KMS-11 (cell line): ENCODE measurements around the gene RCL1.

Source experiments
- H2AFZ ChIP-seq: fragments of 200-600 bp; sonication (generic); 2 replicates; pipeline ENCODE4 v1.6.1; 2016; ENCODE audit warnings: antibody characterized with exemption, mixed run types, low read depth
- H3K27ac ChIP-seq: fragments of 200-600 bp; sonication (generic); 2 replicates; pipeline ENCODE4 v1.6.1; 2016; ENCODE audit warnings: mild to moderate bottlenecking, mixed run types
- H3K27me3 ChIP-seq: fragments of 200-600 bp; sonication (generic); 2 replicates; pipeline ENCODE4 v1.6.1; 2017; ENCODE audit warnings: mild to moderate bottlenecking, low read depth, mixed run types, moderate library complexity; ENCODE audit not compliant: insufficient read depth
- H3K36me3 ChIP-seq: fragments of 200-600 bp; sonication (generic); 2 replicates; pipeline ENCODE4 v1.6.1; 2017; ENCODE audit warnings: mild to moderate bottlenecking, mixed run types; ENCODE audit not compliant: insufficient read depth
- H3K4me1 ChIP-seq: fragments of 200-600 bp; sonication (generic); 2 replicates; pipeline ENCODE4 v1.6.1; 2016; ENCODE audit warnings: mild to moderate bottlenecking, low read depth, mixed run types; ENCODE audit not compliant: poor library complexity, severe bottlenecking
- H3K4me2 ChIP-seq: fragments of 200-600 bp; sonication (generic); 2 replicates; pipeline ENCODE4 v1.7.0; 2016; ENCODE audit warnings: mild to moderate bottlenecking, mixed run types
- H3K4me3 ChIP-seq: fragments of 200-600 bp; sonication (generic); IDR thresholded peaks from 2 replicates; pipeline ENCODE4 v1.6.1; 2017; ENCODE audit warnings: low read depth, low read length, mixed read lengths; ENCODE audit not compliant: insufficient read depth
- H3K79me2 ChIP-seq: fragments of 200-600 bp; sonication (generic); 2 replicates; pipeline ENCODE4 v1.6.1; 2016; ENCODE audit warnings: low read depth, mixed run types; ENCODE audit not compliant: insufficient read depth
- H3K9ac ChIP-seq: fragments of 200-600 bp; sonication (generic); 2 replicates; pipeline ENCODE4 v1.6.1; 2016; ENCODE audit warnings: mild to moderate bottlenecking, mixed run types
- H4K20me1 ChIP-seq: fragments of 200-600 bp; sonication (generic); 2 replicates; pipeline ENCODE4 v1.6.1; 2016; ENCODE audit warnings: mild to moderate bottlenecking, mixed run types; ENCODE audit not compliant: insufficient read depth
- CTCF ChIP-seq: fragments of 200-600 bp; sonication (generic); conservative IDR thresholded peaks from 2 replicates; pipeline ENCODE4 v1.6.1; 2017; ENCODE audit warnings: low read depth, mild to moderate bottlenecking, antibody characterized with exemption, low read length, moderate library complexity, mixed read lengths

Gene RCL1

GRCh38 chr9:4812858-4813257 lies 20.1 kb downstream of the RCL1 start:
- no peak for TF ChIP-seq CTCF
- no peak overlapping the region for H3K27ac ChIP-seq
- peaks cover 3% of the 10 kb centered on the region; the same call in 1 of the 2 replicates for H4K20me1 ChIP-seq
- no peaks in the 10 kb centered on the region for H3K36me3 ChIP-seq
- H3K79me2 ChIP-seq: peaks cover 88% of the 10 kb centered on the region
- no peaks in the 10 kb centered on the region for H3K27me3 ChIP-seq
- peaks cover 20% of the 10 kb centered on the region for H3K4me1 ChIP-seq
- H3K4me2 ChIP-seq: no peak overlapping the region
- no peak overlapping the region for H2AFZ ChIP-seq
- H3K4me3 ChIP-seq: no peak overlapping the region
- H3K9ac ChIP-seq: no peak overlapping the region

GRCh38 chr9:4814913-4815312 lies 22.2 kb downstream of the RCL1 start:
- H3K27me3 ChIP-seq: no peaks in the 10 kb centered on the region
- no peak overlapping the region for H3K9ac ChIP-seq
- no peak overlapping the region for H2AFZ ChIP-seq
- H3K36me3 ChIP-seq: no peaks in the 10 kb centered on the region
- H3K27ac ChIP-seq: 0 out of 2 replicates have a peak overlapping the region, but pooled peaks have one; percentile 25
- H3K4me2 ChIP-seq: peak overlapping the region; percentile 21; the same call in 1 of the 2 replicates
- no peak for TF ChIP-seq CTCF
- peaks cover 87% of the 10 kb centered on the region for H3K79me2 ChIP-seq
- H4K20me1 ChIP-seq: peaks cover 3% of the 10 kb centered on the region; the same call in 1 of the 2 replicates
- H3K4me1 ChIP-seq: peaks cover 20% of the 10 kb centered on the region
- H3K4me3 ChIP-seq: no peak overlapping the region

- H3K4me1 ChIP-seq: peaks cover 20% of the 10 kb centered on the region
- no peak overlapping the region for H2AFZ ChIP-seq
- H3K4me2 ChIP-seq: peak overlapping the region; percentile 21; the same call in 1 of the 2 replicates
These were observed 22.7 kb downstream of the RCL1 start for GRCh38 chr9:4815381-4815956.

GRCh38 chr9:4820168-4820567 lies 27.4 kb downstream of the RCL1 start:
- H3K79me2 ChIP-seq: peaks cover 70% of the 10 kb centered on the region
- no peaks in the 10 kb centered on the region for H4K20me1 ChIP-seq
- peaks cover 3% of the 10 kb centered on the region for H3K4me1 ChIP-seq
- H3K27me3 ChIP-seq: no peaks in the 10 kb centered on the region
- no peak overlapping the region for H3K4me2 ChIP-seq
- no peaks in the 10 kb centered on the region for H3K36me3 ChIP-seq
- no peak overlapping the region for H2AFZ ChIP-seq
- H3K4me3 ChIP-seq: no peak overlapping the region
- TF ChIP-seq CTCF: no peak
- H3K9ac ChIP-seq: no peak overlapping the region
- H3K27ac ChIP-seq: no peak overlapping the region

More at GRCh38 chr9:4815381-4815956, 22.7 kb downstream of the RCL1 start:
- TF ChIP-seq CTCF: no peak
- Histone ChIP-seq H4K20me1 (peaks cover 3% of the 10 kb centered on the region; the same call in 1 of the 2 replicates), H3K27me3 (no peaks in the 10 kb centered on the region), H3K79me2 (peaks cover 87% of the 10 kb centered on the region), H3K9ac (no peak overlapping the region), H3K36me3 (no peaks in the 10 kb centered on the region), H3K4me3 (no peak overlapping the region), H3K27ac (no peak overlapping the region)
